HUES6 (cell line): ENCODE data around the gene CTU2.
"Not testable (repeated sequence)": the region's sequence is repeated elsewhere in the genome, so short reads cannot be mapped to it uniquely, and the experiment has no call there.

Source experiments
- H3K27ac ChIP-seq: 2 replicates; pipeline ENCODE4 v1.7.0; 2013; ENCODE audit warnings: low read depth, mild to moderate bottlenecking, low read length, inconsistent platforms
- H3K27me3 ChIP-seq: 2 replicates; pipeline ENCODE4 v1.6.1; 2013; ENCODE audit warnings: low read length; ENCODE audit not compliant: control insufficient read depth, insufficient read depth
- H3K36me3 ChIP-seq: 2 replicates; pipeline ENCODE4 v1.6.1; 2013; ENCODE audit warnings: low read length; ENCODE audit not compliant: control insufficient read depth, insufficient read depth
- H3K4me1 ChIP-seq: 2 replicates; pipeline ENCODE4 v1.6.1; 2013; ENCODE audit warnings: low read length; ENCODE audit not compliant: control insufficient read depth, insufficient read depth
- H3K4me3 ChIP-seq: 2 replicates; pipeline ENCODE4 v1.5.1; 2013; ENCODE audit warnings: low read depth, low read length
- H3K9ac ChIP-seq: one replicate; pipeline ENCODE4 v1.6.1; 2013; ENCODE audit warnings: mild to moderate bottlenecking, low read length
- H3K9me3 ChIP-seq: 2 replicates; pipeline ENCODE4 v1.6.1; 2013; ENCODE audit warnings: low read depth, low read length; ENCODE audit not compliant: control insufficient read depth, insufficient read depth

CTU2 gene

GRCh38 chr16:88669493-88669892 is 36.8 kb upstream of the CTU2 start:
- not testable (repeated sequence) for H3K9me3 ChIP-seq, H3K27ac ChIP-seq, H3K9ac ChIP-seq, H3K4me1 ChIP-seq, H3K4me3 ChIP-seq, H3K27me3 ChIP-seq
- H3K36me3 ChIP-seq: peaks cover 15% of the 10 kb centered on the region

GRCh38 chr16:88669980-88670379 is 36.3 kb upstream of the CTU2 start:
- Histone ChIP-seq H3K36me3 (peaks cover 14% of the 10 kb centered on the region), H3K27me3 (no peaks in the 10 kb centered on the region), H3K4me3 (no peak overlapping the region), H3K4me1 (0 out of 2 replicates have a peak, but pooled peaks cover 4% of the 10 kb centered on the region), H3K9ac (no peak overlapping the region), H3K27ac (no peak overlapping the region), H3K9me3 (no peaks in the 10 kb centered on the region)

- Histone ChIP-seq H3K4me3 (no peak overlapping the region), H3K27me3 (no peaks in the 10 kb centered on the region), H3K27ac (no peak overlapping the region), H3K4me1 (0 out of 2 replicates have a peak, but pooled peaks cover 4% of the 10 kb centered on the region), H3K9me3 (no peaks in the 10 kb centered on the region), H3K36me3 (peaks cover 11% of the 10 kb centered on the region; the same call in 1 of the 2 replicates), H3K9ac (no peak overlapping the region)
Measured at GRCh38 chr16:88671806-88672205, 34.5 kb upstream of the CTU2 start.

GRCh38 chr16:88672776-88673175 is 33.5 kb upstream of the CTU2 start:
- Histone ChIP-seq H3K27ac (no peak overlapping the region), H3K4me3 (no peak overlapping the region), H3K9ac (no peak overlapping the region), H3K27me3 (no peaks in the 10 kb centered on the region), H3K36me3 (peaks cover 11% of the 10 kb centered on the region; the same call in 1 of the 2 replicates), H3K4me1 (0 out of 2 replicates have a peak, but pooled peaks cover 4% of the 10 kb centered on the region), H3K9me3 (no peaks in the 10 kb centered on the region)

GRCh38 chr16:88673716-88674379 is 32.5 kb upstream of the CTU2 start:
- peaks cover 11% of the 10 kb centered on the region; the same call in 1 of the 2 replicates for H3K36me3 ChIP-seq

GRCh38 chr16:88676502-88677242 is 29.6 kb upstream of the CTU2 start:
- Histone ChIP-seq H3K27me3 (no peaks in the 10 kb centered on the region; the same call in 1 of the 2 replicates), H3K9me3 (no peaks in the 10 kb centered on the region), H3K4me1 (peaks cover 7% of the 10 kb centered on the region; the same call in 1 of the 2 replicates), H3K36me3 (peaks cover 11% of the 10 kb centered on the region; the same call in 1 of the 2 replicates), H3K27ac (no peak overlapping the region), H3K4me3 (no peak overlapping the region), H3K9ac (no peak overlapping the region)

More at GRCh38 chr16:88673716-88674379, 32.5 kb upstream of the CTU2 start:
- 0 out of 2 replicates have a peak, but pooled peaks cover 4% of the 10 kb centered on the region for H3K4me1 ChIP-seq
- H3K27me3 ChIP-seq: no peaks in the 10 kb centered on the region
- no peak overlapping the region for H3K4me3 ChIP-seq
- H3K9me3 ChIP-seq: no peaks in the 10 kb centered on the region
- H3K9ac ChIP-seq: no peak overlapping the region
- no peak overlapping the region for H3K27ac ChIP-seq

- Histone ChIP-seq H3K36me3 (peaks cover 11% of the 10 kb centered on the region; the same call in 1 of the 2 replicates), H3K27ac (no peak overlapping the region), H3K4me1 (peaks cover 5% of the 10 kb centered on the region; the same call in 1 of the 2 replicates)
Measured at GRCh38 chr16:88677721-88678120, 28.6 kb upstream of the CTU2 start.

GRCh38 chr16:88678224-88678979 is 27.9 kb upstream of the CTU2 start:
- H3K27ac ChIP-seq: no peak overlapping the region
- H3K4me1 ChIP-seq: peaks cover 5% of the 10 kb centered on the region; the same call in 1 of the 2 replicates
- no peak overlapping the region for H3K4me3 ChIP-seq
- no peak overlapping the region for H3K9ac ChIP-seq
- peaks cover 11% of the 10 kb centered on the region; the same call in 1 of the 2 replicates for H3K36me3 ChIP-seq
- peaks cover under 1% of the 10 kb centered on the region; the same call in 1 of the 2 replicates for H3K27me3 ChIP-seq
- no peaks in the 10 kb centered on the region for H3K9me3 ChIP-seq

More at GRCh38 chr16:88677721-88678120, 28.6 kb upstream of the CTU2 start:
- no peak overlapping the region for H3K4me3 ChIP-seq
- H3K27me3 ChIP-seq: no peaks in the 10 kb centered on the region; the same call in 1 of the 2 replicates
- H3K9me3 ChIP-seq: no peaks in the 10 kb centered on the region
- no peak overlapping the region for H3K9ac ChIP-seq

GRCh38 chr16:88680554-88681083 is 25.7 kb upstream of the CTU2 start:
- Histone ChIP-seq H3K9ac (no peak overlapping the region), H3K4me1 (peaks cover 13% of the 10 kb centered on the region), H3K9me3 (no peaks in the 10 kb centered on the region), H3K4me3 (no peak overlapping the region), H3K27ac (no peak overlapping the region), H3K27me3 (peaks cover 22% of the 10 kb centered on the region), H3K36me3 (0 out of 2 replicates have a peak, but pooled peaks cover 2% of the 10 kb centered on the region)

GRCh38 chr16:88681084-88681680 is 25.1 kb upstream of the CTU2 start:
- Histone ChIP-seq H3K36me3 (no peaks in the 10 kb centered on the region), H3K27ac (no peak overlapping the region), H3K27me3 (peaks cover 27% of the 10 kb centered on the region), H3K4me1 (peaks cover 13% of the 10 kb centered on the region), H3K9me3 (no peaks in the 10 kb centered on the region), H3K9ac (no peak overlapping the region), H3K4me3 (no peak overlapping the region)
